Measurements from ENCODE around the gene TADA2B.

TADA2B gene

GRCh38 chr4:7066493-7066892, 23.3 kb downstream of the TADA2B start:
- no peak for TF ChIP-seq ZFX (IDR thresholded peaks at IDR 0.05; ENCODE audit: borderline replicate concordance)
- TF ChIP-seq CTCF (IDR thresholded peaks at IDR 0.05): no peak
- peak overlapping the region; percentile 77; the same call in 1 of the 2 replicates for H3K27ac ChIP-seq

GRCh38 chr4:7067126-7067451, 23.9 kb downstream of the TADA2B start:
- TF ChIP-seq ZFX (IDR thresholded peaks at IDR 0.05; ENCODE audit: borderline replicate concordance) (no peak), CTCF (IDR thresholded peaks at IDR 0.05) (no peak)

GRCh38 chr4:7067452-7068278, 24.5 kb downstream of the TADA2B start, which contains the start of gene GRPEL1:
GRPEL1 (minus strand) TSS chr4:7068064; CDS start chr4:7068032, 32 bp downstream.
- H3K27ac ChIP-seq: peak within 1 kb of the TSS; percentile 77
- TF ChIP-seq CTCF (IDR thresholded peaks at IDR 0.05) (no peak), ZFX (IDR thresholded peaks at IDR 0.05; ENCODE audit: borderline replicate concordance) (no peak)

More at GRCh38 chr4:7067126-7067451, 23.9 kb downstream of the TADA2B start:
- peak overlapping the region; percentile 77 for H3K27ac ChIP-seq

GRCh38 chr4:7068279-7068842, 25.2 kb downstream of the TADA2B start:
- H3K27ac ChIP-seq: peak overlapping the region; percentile 77
- TF ChIP-seq ZFX (IDR thresholded peaks at IDR 0.05; ENCODE audit: borderline replicate concordance) (no peak), CTCF (IDR thresholded peaks at IDR 0.05) (0 out of 2 replicates have a peak, but pooled peaks have one; percentile 3)

- H3K27ac ChIP-seq: no peak overlapping the region
- no peak for TF ChIP-seq CTCF (IDR thresholded peaks at IDR 0.05)
- TF ChIP-seq ZFX (IDR thresholded peaks at IDR 0.05; ENCODE audit: borderline replicate concordance): no peak
These were observed 25.7 kb downstream of the TADA2B start for GRCh38 chr4:7068883-7069282.

- H3K27ac ChIP-seq: no peak overlapping the region
- TF ChIP-seq CTCF (IDR thresholded peaks at IDR 0.05): peak; percentile 97
- no peak for TF ChIP-seq ZFX (IDR thresholded peaks at IDR 0.05; ENCODE audit: borderline replicate concordance)
These were observed 27.7 kb downstream of the TADA2B start for GRCh38 chr4:7070729-7071511.
